SK-N-SH treated with all-trans-retinoic acid at 6 μM for 48 hours (cell line): ENCODE results near the gene COL9A3.

Source experiments
- ARNTL ChIP-seq: fragments of 450-650 bp; formaldehyde crosslinking; IDR thresholded peaks from 2 replicates; pipeline ENCODE4 v1.5.0; 2020; ENCODE audit warnings: low read depth, mild to moderate bottlenecking, moderate library complexity, borderline replicate concordance
- CREB5 ChIP-seq: fragments of 250-450 bp; sonication (Bioruptor Pico); IDR thresholded peaks from 2 replicates; pipeline ENCODE4 v1.5.1; 2020; ENCODE audit warnings: low read depth, mild to moderate bottlenecking, moderate library complexity
- CSDC2 ChIP-seq: fragments of 250-450 bp; sonication (Bioruptor Pico); IDR thresholded peaks from 2 replicates; pipeline ENCODE4 v1.5.0; 2020; ENCODE audit warnings: mild to moderate bottlenecking, moderate library complexity
- CSRNP3 ChIP-seq: fragments of 250-450 bp; sonication (Bioruptor Pico); IDR thresholded peaks from 2 replicates; pipeline ENCODE4 v1.5.1; 2021; ENCODE audit warnings: mild to moderate bottlenecking, moderate library complexity
- ESRRG ChIP-seq: fragments of 250-450 bp; sonication (Bioruptor Pico); IDR thresholded peaks from 2 replicates; pipeline ENCODE4 v1.6.1; 2021; ENCODE audit warnings: mild to moderate bottlenecking
- POU6F1 ChIP-seq: fragments of 250-450 bp; sonication (Bioruptor Pico); IDR thresholded peaks from 2 replicates; pipeline ENCODE4 v1.8.0; 2021; ENCODE audit warnings: low read depth, mild to moderate bottlenecking, moderate library complexity, borderline replicate concordance
- RARB ChIP-seq: fragments of 250-450 bp; sonication (Bioruptor Pico); IDR thresholded peaks from 2 replicates; pipeline ENCODE4 v1.8.0; 2021; ENCODE audit warnings: mild to moderate bottlenecking, moderate library complexity
- TCF4 ChIP-seq: fragments of 250-450 bp; sonication (Bioruptor Pico); IDR thresholded peaks from 2 replicates; pipeline ENCODE4 v1.8.0; 2021; ENCODE audit warnings: mild to moderate bottlenecking, moderate library complexity, borderline replicate concordance
- ZFP3 ChIP-seq: fragments of 250-450 bp; sonication (Bioruptor Pico); IDR thresholded peaks from 2 replicates; pipeline ENCODE4 v1.5.0; 2020; ENCODE audit warnings: mild to moderate bottlenecking, moderate library complexity
- ZFP30 ChIP-seq: fragments of 450-650 bp; formaldehyde crosslinking; IDR thresholded peaks from 2 replicates; pipeline ENCODE4 v1.5.0; 2022; ENCODE audit warnings: mild to moderate bottlenecking, moderate library complexity

GRCh38 chr20:62845416-62846160, 28.7 kb downstream of the COL9A3 start:
- no peak for TF ChIP-seq ZFP3 (CRISPR knock-in tag)
- TF ChIP-seq RARB (CRISPR knock-in tag) = no peak
- TF ChIP-seq ARNTL (CRISPR knock-in tag) = no peak
- TF ChIP-seq POU6F1 (CRISPR knock-in tag) = no peak
- no peak for TF ChIP-seq CSRNP3 (CRISPR knock-in tag)
- no peak for TF ChIP-seq CREB5 (CRISPR knock-in tag)
- no peak for TF ChIP-seq ZFP30 (CRISPR knock-in tag)
- no peak for TF ChIP-seq ESRRG (CRISPR knock-in tag)
- no peak for TF ChIP-seq CSDC2 (CRISPR knock-in tag)
- no peak for TF ChIP-seq TCF4
